ENCODE data around the gene OR8B3. TPM values are rescaled to one million over a fixed set of nuclear protein-coding genes. Genes with fewer than 3 reads are reported as not detected.
A peak's percentile ranks its signal among the peaks of the same experiment; 100 is the strongest.
"Not testable (repeated sequence)": the region's sequence is repeated elsewhere in the genome, so short reads cannot be mapped to it uniquely, and the experiment has no call there.

Gene OR8B3
- total and polyA plus RNA-seq, 3 donors from 2014 or later = 0.53 TPM; not detected in 2

DNA sequence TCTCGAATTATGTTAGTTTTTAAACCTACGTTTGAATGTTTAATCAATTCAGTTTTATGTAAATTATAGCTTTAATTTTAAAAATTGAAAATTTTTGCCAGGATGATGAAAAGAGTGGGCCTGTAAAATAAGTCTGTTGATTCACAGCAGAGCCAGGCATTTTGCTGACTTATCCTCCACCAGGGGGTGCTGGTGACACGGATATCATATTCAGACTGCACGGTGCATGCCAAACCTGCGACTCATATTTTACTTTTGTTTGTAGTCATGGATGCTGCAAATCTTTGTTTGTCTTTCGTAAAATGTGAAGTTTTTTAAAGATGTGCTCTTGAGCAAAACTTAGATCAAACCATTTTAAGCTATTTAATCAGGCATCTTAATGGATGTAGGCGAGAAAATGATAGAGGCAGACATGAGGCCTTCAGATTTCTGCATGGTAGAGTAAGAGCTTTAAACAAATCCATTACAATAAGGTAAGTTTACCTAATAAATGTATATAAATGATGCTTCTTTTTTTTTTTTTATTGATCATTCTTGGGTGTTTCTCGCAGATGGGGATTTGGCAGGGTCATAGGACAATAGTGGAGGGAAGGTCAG is 3.6 kb upstream of the OR8B3 start:
- peak; percentile 81 for DNase-seq

DNA sequence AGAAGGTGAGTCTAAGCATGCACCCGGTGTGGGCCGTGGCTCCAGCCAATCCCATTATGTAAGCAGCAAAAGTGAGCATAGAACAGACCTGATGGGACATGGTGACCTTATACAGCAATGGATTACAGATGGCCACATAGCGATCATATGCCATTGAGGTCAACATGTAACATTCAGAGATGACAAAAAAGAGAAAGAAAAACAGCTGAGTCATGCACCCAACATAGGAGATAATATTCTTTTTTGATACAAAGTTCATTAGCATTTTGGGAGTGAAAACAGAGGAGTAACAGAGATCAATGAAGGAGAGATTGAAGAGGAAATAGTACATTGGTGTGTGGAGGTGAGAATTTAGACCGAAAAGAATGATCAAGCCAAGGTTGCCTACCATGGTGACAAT is 2.0 kb downstream of the OR8B3 start:
- H3K4me1 ChIP-seq; DNase-seq; intact Hi-C loops (cut with DNase I; ENCODE audit: low total_unique reads); H3K9me3 ChIP-seq; H3K36me3 ChIP-seq (ENCODE audit: low read depth, missing control alignments); H3K4me3 ChIP-seq; H3K27me3 ChIP-seq; H3K27ac ChIP-seq: not testable (repeated sequence)
- 72 to 82% methylated on average over 2 to 4 of the region's 4 CpGs for WGBS, 2 donors

More for the DNA sequence above, 3.6 kb upstream of the OR8B3 start:
- intact Hi-C loops (cut with DNase I; ENCODE audit: low total_unique reads) = no loop called here
- H3K4me1 ChIP-seq = peaks cover 3% of the 10 kb centered on the region
- H3K27ac ChIP-seq = no peak overlapping the region
- 46 to 49% methylated on average over 8 of the region's 8 CpGs for WGBS, 2 donors
- no peak overlapping the region for H3K4me3 ChIP-seq
- H3K27me3 ChIP-seq = no peaks in the 10 kb centered on the region
- TF ChIP-seq, protein P1, sequence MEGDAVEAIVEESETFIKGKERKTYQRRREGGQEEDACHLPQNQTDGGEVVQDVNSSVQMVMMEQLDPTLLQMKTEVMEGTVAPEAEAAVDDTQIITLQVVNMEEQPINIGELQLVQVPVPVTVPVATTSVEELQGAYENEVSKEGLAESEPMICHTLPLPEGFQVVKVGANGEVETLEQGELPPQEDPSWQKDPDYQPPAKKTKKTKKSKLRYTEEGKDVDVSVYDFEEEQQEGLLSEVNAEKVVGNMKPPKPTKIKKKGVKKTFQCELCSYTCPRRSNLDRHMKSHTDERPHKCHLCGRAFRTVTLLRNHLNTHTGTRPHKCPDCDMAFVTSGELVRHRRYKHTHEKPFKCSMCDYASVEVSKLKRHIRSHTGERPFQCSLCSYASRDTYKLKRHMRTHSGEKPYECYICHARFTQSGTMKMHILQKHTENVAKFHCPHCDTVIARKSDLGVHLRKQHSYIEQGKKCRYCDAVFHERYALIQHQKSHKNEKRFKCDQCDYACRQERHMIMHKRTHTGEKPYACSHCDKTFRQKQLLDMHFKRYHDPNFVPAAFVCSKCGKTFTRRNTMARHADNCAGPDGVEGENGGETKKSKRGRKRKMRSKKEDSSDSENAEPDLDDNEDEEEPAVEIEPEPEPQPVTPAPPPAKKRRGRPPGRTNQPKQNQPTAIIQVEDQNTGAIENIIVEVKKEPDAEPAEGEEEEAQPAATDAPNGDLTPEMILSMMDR (IDR thresholded peaks at IDR 0.05) = peak; percentile 41 to 60 (median 50)
- TF ChIP-seq POLR2A (IDR thresholded peaks at IDR 0.05) = no peak
- no peaks in the 10 kb centered on the region for H3K36me3 ChIP-seq (ENCODE audit: low read depth, missing control alignments)
- H3K9me3 ChIP-seq = no peaks in the 10 kb centered on the region

DNA sequence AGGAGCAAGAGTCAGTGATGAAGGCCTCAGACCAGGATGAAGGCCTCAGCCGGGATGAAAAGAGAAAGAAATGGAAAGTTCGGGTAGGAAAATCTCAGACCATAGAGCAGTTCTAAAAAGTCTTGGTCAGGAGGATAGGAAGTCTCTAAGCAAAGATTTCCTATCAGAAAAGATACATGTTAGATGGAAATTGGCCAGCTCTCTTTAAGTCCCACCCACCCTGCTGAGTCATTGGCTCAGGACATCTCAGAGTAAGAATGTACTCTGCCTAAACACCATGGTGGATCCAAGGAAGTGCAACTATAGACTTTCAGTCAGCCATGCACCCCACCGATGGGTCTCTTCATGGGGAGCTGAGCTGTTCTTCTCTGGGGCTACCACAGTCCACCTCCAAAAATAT is 4.4 kb downstream of the OR8B3 start:
- no peak for DNase-seq
- H3K27me3 ChIP-seq = no peaks in the 10 kb centered on the region
- TF ChIP-seq, protein P1 (IDR thresholded peaks at IDR 0.05) = no peak
- TF ChIP-seq POLR2A (IDR thresholded peaks at IDR 0.05) = no peak
- H3K36me3 ChIP-seq (ENCODE audit: low read depth, missing control alignments) = no peaks in the 10 kb centered on the region
- H3K9me3 ChIP-seq = no peaks in the 10 kb centered on the region
- 83 to 91% methylated on average over 3 of the region's 3 CpGs for WGBS, 2 donors
- intact Hi-C loops (cut with DNase I; ENCODE audit: low total_unique reads) = no loop called here
- no peak overlapping the region for H3K27ac ChIP-seq
- H3K4me1 ChIP-seq = no peaks in the 10 kb centered on the region
- no peak overlapping the region for H3K4me3 ChIP-seq

DNA sequence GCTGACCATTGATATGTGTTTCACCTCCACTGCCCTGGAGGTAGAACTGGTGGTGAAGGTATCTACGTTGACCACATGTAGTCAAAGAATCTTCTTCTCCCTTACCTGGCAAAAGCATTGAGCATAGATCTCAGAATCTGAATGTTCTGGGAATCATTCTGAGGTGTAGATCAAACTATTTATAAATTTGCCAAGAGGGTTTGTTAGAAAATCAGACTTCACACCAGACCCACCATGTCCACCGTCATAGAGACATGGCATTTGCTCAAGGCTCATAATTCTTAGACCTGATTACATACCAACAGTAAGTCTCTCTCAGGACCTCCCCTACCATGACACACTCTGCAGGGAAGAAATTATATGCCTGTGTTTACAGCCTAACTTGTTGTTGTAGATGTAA is 14.4 kb downstream of the OR8B3 start, which contains the start of gene OR8B2:
Gene OR8B2 (minus strand): TSS at position 101 of the 400 bp plus-strand sequence. CDS start 1,156 bp downstream, outside the sequence.
- Histone ChIP-seq H3K9me3 (no peaks in the 10 kb centered on the region), H3K27ac (no peak within 1 kb of the TSS), H3K27me3 (no peaks in the 10 kb centered on the region), H3K4me1 (no peaks in the 10 kb centered on the region), H3K4me3 (no peak within 1 kb of the TSS), H3K36me3 (ENCODE audit: low read depth, missing control alignments) (no peaks in the 10 kb centered on the region)
- no peak for TF ChIP-seq POLR2A (IDR thresholded peaks at IDR 0.05)
- TF ChIP-seq, protein P1 (IDR thresholded peaks at IDR 0.05) = no peak
- 92 to 93% methylated on average over 2 of the region's 2 CpGs for WGBS, 2 donors
- intact Hi-C loops (cut with DNase I; ENCODE audit: low total_unique reads) = no loop called here
- no peak for DNase-seq

DNA sequence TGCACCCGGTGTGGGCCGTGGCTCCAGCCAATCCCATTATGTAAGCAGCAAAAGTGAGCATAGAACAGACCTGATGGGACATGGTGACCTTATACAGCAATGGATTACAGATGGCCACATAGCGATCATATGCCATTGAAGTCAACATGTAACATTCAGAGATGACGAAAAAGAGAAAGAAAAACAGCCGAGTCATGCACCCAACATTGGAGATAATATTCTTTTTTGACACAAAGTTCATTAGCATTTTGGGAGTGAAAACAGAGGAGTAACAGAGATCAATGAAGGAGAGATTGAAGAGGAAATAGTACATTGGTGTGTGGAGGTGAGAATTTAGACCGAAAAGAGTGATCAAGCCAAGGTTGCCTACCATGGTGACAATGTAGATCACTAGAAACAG is 16.0 kb downstream of the OR8B3 start:
- 64 to 86% methylated on average over 4 of the region's 6 CpGs for WGBS, 2 donors
- H3K4me3 ChIP-seq; H3K9me3 ChIP-seq; H3K27me3 ChIP-seq; H3K4me1 ChIP-seq; H3K36me3 ChIP-seq (ENCODE audit: low read depth, missing control alignments); DNase-seq; H3K27ac ChIP-seq; intact Hi-C loops (cut with DNase I; ENCODE audit: low total_unique reads): not testable (repeated sequence)

DNA sequence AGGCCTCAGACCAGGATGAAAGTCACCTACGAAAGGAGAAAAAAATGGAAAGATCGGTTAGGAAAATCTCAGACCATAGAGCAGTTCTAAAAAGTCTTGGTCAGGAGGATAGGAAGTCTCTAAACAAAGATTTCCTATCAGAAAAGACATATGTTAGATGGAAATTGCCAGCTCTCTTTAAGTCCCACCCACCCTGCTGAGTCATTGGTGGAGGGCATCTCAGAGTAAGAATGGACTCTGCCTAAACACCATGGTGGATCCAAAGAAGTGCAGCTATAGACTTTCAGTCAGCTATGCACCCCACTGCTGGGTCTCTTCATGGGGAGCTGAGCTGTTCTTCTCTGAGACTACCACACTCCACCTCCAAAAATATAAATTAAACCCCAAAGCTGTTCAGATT is 18.2 kb downstream of the OR8B3 start:
- no peaks in the 10 kb centered on the region for H3K9me3 ChIP-seq
- DNase-seq = no peak
- H3K27me3 ChIP-seq = no peaks in the 10 kb centered on the region
- no peaks in the 10 kb centered on the region for H3K4me1 ChIP-seq
- intact Hi-C loops (cut with DNase I; ENCODE audit: low total_unique reads) = no loop called here
- H3K4me3 ChIP-seq = no peak overlapping the region
- WGBS, 2 donors = 96 to 98% methylated on average over 2 of the region's 2 CpGs
- TF ChIP-seq, protein P1 (IDR thresholded peaks at IDR 0.05) = no peak
- TF ChIP-seq POLR2A (IDR thresholded peaks at IDR 0.05) = no peak
- H3K27ac ChIP-seq = no peak overlapping the region
- no peaks in the 10 kb centered on the region for H3K36me3 ChIP-seq (ENCODE audit: low read depth, missing control alignments)
